Measurements from ENCODE around the gene NAV1.

The NAV1 gene

DNA sequence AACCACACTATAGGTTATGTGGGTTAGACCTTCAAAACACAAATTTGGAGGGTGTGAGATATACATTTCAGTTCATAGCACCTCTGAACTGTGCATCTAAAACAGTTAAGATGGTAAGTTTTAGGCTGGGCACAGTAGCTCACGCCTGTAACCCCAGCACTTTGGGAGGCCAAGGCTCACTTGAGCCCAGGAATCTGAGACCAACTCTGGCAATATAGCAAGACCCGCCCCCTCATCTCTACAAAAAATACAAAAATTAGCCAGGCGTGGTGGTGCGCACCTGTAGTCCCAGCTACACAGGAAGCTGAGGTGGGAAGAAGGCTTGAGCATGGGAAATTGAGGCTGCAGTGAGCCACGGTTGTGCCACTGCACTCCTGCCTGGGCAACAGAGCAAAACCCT is 47.9 kb downstream of the NAV1 start:
- DNase-seq (ENCODE audit: low spot score): no peak

DNA sequence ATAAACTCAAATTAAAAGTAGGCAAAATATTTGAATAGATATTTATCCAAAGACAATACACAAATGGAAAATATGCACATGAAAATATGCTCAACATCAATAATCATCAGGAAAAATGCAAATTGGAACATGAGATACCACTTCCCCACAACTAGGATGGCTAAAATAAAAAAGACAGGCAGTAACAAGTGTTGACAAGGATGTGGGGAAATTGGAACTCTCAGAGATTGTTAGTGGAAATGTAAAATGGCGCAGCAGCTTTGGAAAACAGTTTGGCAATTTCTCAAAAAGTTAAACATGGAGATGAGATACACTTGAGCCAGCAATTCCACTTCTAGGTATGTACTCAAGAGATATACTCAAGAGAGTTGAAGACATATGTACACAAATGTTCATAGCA is 48.8 kb downstream of the NAV1 start:
- DNase-seq (ENCODE audit: low spot score): no peak
